HG02870 (cell line): ENCODE measurements around the gene RAPGEF4.

Experiments used
- ATAC-seq: cut with Tn5 transposase; IDR thresholded peaks from one replicate; pipeline ENCODE4 v1.9.1; 2021; ENCODE audit warnings: mild to moderate bottlenecking, moderate library complexity; ENCODE audit not compliant: unreplicated experiment

Gene RAPGEF4

DNA sequence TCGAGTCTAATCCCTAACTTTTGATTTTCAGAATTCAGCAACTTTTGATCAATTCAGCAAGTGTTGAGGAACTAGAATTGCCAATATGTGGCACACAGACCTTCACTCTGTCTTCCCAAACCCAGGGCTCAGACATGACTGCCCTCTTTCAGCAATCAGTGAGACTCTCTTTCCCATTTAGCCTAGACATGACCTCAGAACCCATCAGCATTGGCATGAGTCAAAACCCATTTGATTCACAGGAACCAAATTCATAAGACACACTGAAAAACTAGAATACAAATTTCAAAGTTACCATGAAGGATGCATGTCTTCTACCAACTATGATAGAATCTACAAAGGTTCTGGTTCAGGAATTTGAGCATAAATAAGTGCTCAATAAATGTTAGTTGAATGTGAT, 226.4 kb downstream of the RAPGEF4 start:
- ATAC-seq: no peak

DNA sequence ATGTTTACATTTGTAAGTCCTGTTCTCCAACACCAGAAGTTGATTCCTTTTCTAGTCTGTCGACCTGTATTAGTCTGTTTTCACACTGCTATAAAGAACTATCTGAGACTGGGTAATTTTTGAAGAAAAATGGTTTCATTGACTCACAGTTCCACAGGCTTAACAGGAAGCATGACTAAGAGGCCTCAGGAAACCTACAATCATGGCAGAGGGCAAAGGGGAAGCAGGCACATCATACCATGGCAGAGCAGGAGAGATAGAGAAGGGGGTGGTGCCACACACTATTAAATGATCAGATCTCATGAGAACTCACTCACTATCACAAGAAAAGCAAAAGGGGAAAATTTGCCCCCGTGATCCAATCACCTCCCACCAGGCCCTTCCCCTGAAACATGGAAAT, 227.2 kb downstream of the RAPGEF4 start:
- ATAC-seq: no peak

DNA sequence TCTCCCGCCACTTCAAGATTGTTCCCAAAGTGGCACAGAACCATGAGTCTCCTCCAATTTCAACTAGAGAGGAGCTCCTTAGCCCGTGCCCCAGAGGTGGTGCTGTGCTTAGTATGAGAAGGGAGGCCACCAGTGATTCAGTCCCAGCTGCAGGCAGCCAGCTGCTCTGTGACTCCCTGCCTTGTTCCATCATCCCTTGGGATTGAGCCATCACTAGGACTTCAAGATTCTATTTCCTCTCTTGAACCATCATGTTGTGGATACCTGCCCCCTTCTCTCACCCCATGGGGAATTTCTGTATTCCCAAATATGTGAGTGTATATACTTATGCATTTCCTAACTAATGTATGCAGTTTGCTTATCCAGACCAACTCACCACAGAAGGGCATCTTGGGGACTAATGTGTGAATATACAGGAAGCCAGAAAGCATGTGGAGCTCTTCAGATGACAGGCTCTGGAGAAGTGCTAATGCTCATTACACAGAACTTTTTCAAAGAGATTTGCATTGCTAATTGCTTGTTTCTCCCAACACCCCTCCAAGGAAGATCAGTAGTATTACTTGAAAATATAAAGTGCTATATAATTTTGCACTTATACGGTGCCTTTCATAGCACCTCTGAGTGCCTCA, 229.0 kb downstream of the RAPGEF4 start:
- ATAC-seq: no peak

- no peak for ATAC-seq
These were observed 230.0 kb downstream of the RAPGEF4 start for GRCh38 chr2:172965433-172966212.

DNA sequence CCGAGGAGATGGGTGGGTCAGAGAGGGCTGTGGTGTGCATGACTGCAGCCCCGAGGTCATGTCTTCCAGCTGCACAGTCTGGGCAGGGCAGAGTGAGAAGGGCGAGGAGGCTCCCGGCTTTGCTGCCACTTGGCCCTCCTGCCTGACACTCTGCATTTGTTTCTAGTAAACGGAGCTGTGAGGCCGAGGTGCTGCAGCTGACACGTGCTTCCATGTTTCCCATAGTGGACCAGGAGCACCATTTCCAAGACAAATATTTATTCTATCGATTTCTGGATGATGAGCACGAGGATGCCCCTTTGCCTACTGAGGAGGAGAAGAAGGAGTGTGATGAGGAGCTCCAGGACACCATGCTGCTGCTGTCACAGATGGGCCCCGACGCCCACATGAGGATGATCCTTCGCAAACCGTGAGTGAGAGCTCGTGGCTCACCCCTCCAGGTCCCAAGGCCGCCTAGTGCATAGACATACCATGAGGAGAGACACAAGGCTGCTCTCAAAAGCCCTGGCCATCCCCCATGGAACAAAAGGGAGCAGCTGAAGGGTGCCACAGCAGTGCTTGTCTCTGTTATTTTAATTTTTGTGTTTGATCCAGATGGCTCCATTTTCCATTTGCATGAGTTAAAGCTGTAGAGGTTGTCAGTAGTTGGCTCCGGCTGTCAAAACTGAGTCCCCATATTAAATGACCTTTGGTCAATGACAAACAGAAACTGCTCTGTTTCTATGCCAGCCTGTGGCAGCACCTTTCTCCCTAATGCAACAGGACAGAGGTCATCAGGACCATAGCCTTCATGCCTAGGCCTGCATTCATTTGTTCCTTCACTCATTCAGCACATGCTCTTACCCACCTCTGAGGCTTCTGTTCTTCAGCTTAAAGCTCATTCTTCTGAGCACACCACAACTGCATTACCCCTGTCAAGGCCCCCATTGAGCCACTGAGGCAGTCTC, 231.7 kb downstream of the RAPGEF4 start:
- ATAC-seq: no peak

DNA sequence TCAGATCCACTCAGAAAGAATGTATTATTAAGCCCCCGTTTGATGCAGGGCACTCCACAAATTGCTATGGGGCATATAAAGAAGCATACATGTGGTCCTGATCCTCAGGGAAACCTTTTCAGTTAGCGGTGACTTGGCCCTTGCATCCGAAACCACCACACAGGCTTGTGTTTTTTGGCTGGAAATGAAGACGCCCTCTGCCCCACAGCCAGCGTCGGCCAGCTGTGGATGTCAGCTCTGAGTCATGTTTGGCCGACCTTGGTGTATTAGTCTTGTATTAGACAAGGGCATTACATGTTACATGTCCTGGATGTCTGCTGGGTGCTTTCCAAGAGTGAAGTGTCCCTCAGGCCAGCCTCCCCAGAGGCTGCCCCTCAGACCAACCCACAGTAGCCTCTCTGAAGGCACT, 232.4 kb downstream of the RAPGEF4 start:
- ATAC-seq: no peak

DNA sequence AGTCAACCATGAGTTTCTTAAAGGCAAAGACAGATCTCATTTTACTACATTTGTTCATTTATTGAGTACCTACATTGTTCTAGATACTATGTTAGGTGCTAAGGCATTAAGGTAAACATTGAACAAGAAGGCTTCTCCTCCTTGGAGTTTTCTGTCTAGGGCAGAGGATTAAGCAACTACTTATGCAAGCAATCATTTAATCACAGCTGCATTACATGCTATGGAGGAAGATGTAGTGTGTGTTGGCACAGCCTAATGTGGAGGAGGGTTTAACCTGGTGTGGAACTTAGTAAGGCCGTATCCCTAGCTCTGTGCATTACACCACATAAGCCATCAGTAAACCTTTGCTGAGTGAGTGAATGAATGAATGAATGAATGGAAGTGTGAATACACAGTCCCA, 233.5 kb downstream of the RAPGEF4 start:
- no peak for ATAC-seq

DNA sequence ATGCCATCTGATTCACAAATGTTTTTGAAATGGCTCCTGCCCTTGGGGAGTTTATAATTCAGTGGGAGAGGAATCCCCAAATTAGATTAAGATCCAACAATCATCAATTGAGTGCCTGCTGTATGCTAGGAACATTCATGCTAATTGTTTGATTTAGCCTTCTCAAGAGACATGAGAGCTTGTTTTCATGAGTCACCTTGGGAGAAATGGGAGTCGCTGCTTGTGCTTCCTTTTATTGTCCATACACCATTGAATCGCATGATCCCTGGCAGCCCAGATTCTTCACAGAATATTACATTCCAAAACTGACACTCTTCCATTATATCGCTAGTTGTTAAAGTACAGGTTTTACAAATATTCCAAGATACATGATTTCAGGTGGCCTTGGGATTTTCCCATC, 234.0 kb downstream of the RAPGEF4 start:
- no peak for ATAC-seq

- no peak for ATAC-seq
These were observed 235.0 kb downstream of the RAPGEF4 start for GRCh38 chr2:172970660-172971059.

DNA sequence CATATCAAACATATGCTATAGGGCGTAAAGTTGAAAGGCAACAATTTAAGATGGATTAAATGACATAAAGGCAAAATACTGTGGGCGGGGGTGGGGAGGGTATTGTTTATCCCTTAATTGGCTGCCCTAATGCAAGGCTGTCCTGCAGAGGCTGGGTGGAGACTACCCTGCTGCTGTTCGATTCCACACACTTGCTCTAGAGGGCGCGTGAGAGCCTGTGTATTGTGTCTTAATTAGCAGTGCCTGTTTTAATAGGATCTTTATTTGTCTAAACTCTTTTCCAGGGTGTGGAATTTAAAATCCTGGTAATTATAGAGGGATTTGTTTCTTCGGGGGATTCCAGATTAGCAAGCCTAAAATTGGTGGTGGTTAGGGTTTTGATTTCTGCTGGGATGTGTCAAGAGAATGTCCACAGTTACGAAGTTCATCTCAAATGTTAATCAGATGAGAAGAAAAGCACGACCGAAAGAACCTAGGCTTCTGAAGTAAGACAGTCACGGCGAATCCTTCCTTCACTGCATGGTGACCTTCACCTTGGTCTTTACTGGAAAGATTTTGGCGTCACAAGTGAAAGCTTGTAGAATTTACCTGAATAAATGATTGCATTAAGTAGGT, 236.5 kb downstream of the RAPGEF4 start:
- ATAC-seq: no peak

- ATAC-seq: no peak
These were observed 239.1 kb downstream of the RAPGEF4 start for GRCh38 chr2:172974762-172975161.

GRCh38 chr2:172976116-172976515, 240.5 kb downstream of the RAPGEF4 start:
- ATAC-seq: no peak

GRCh38 chr2:172976816-172977215, 241.2 kb downstream of the RAPGEF4 start:
- ATAC-seq: no peak

DNA sequence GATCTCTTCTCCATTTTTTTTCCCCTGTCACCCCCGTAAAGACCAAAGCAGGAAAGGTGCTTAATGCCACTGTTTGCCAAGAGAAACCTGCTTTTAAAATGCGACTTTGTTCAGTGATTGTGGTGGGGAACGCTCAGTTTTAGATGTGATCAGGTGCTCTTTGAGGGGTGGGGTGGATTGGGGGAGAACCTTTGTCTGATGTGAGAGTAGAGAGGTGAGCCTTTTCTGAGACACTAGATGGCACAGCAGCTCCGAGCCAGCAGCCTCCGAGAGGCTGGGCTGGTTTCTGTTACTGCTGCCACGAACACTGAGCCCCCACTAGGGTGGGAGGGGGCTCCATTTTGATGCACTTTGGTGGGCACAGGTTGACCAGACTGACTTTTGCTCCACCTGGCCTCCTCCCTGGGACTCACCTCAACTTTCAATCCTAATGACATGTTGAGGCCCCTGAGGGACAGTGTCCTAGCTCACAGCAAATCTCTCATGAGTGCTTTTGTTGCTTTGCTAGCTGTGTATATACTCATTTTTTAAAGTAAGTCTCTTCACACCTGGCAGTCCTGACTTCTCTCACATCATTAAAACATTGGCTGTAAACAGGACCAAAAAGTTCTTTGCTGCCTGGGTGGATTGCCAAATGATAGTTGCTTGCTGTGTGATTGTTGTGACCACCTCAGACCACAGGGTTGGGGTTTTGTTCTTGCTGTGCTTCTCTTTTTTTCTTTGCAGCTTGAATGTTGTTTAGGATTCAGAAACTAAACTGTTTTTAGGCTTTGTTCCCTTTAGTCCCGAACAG, 241.8 kb downstream of the RAPGEF4 start:
- no peak for ATAC-seq

GRCh38 chr2:172978063-172978383, 242.4 kb downstream of the RAPGEF4 start:
- ATAC-seq: no peak

DNA sequence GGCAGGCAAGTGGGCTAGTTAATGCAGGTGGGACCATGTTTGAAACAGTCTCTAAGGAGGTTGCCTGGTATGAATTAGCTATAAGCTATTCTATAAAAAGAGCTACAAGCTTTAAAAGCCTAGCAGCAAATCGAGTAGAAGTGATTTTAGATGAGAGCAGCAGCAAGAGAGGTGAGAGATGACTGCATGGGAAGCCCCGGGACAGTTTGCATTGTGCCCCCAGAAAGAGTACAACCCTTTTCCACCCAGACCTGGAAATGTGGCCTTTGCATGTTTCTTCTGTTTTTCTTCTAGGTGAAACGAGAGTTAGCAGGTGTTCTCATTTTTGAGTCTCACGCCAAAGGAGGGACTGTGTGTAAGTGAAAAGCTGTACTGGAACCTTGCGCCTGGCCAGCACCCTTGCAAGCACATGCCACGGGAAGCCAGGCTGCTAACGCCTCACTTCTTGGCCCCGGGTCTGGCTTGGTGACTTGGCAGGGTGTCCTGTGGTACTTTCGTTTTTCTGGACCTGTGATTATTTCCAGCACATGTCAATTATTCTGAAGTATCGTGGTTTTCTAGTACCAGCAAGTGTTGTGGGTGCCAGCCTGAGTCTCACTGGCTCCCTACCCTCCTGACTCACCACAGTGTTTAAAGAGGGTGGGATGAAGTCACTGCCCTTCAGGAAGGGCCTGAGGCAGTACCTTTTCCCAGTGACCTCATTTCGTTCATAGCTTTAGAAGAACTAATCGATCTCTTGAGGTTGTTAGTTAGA, 249.7 kb downstream of the RAPGEF4 start:
- ATAC-seq: peak; percentile 67

- ATAC-seq: no peak
These were observed 250.4 kb downstream of the RAPGEF4 start for GRCh38 chr2:172986040-172986439.

- no peak for ATAC-seq
These were observed 253.1 kb downstream of the RAPGEF4 start for GRCh38 chr2:172988728-172989127.

GRCh38 chr2:172991031-172991430, 255.4 kb downstream of the RAPGEF4 start:
- ATAC-seq: no peak

DNA sequence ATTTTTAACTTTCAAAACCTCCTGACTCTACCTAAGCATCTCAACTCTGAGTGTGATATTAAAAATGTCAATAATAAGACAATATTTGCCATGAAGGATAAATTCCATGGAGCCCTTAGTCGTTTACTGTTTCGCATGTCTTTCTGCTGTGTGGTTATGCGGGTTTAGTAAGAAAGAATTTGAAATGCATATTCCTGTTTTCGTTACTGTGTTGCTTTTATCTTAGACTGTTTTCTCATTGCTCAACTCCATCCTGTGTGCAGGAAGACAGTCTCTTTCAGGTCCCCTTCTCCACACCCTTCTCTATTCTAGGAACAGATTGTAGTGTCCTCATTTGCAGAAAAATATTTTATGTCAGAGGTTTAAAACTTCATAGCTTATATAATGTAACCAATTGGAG, 257.5 kb downstream of the RAPGEF4 start:
- no peak for ATAC-seq
